K562 (cell line): ENCODE results near the gene MYL3. TPM values are rescaled to one million over a fixed set of nuclear protein-coding genes. Genes with fewer than 3 reads are reported as not detected.

Experiments
- ATAC-seq: fragments of 200-7000 bp; cut with Tn5 transposase; 3 replicates; pipeline ENCODE4 v1.9.1; 2020; ENCODE audit warnings: moderate library complexity
- BruUV-seq: library from RNA; stranded (reverse); fragments of 400-500 nt; replicated peaks from 2 replicates; lab custom pipeline; 2021; lab: Mats Ljungman, UMichigan
- CTCF ChIA-PET: fragments of 300-600 bp; formaldehyde crosslinking; extraction: SDS; loops from one replicate; lab custom pipeline; 2021; ENCODE audit warnings: low intra/inter-chr PET ratio; lab: Yijun Ruan, JAX
- POLR2A ChIA-PET: fragments of 300-600, 350-650 bp; sonication (Branson Sonifier 250); formaldehyde crosslinking; extraction: SDS; loops from one replicate; lab custom pipeline; 2021; ENCODE audit warnings: antibody characterized with exemption, inconsistent platforms; lab: Yijun Ruan, JAX
- DNase-seq, 4 experiments: peaks; one replicate each; pipeline versions ENCODE4 v3.0.0 to v3.0.0-alpha.2; 2011 to 2018; ENCODE audit warnings: low spot score in 3 of 4, mixed read lengths in 3 of 4; ENCODE audit errors: extremely low read depth in 1 of 4
- FAIRE-seq: peaks from 2 replicates; lab custom pipeline; 2011; peaks lifted over from hg19 to GRCh38; lab: Jason Lieb, UNC
- H2AFZ ChIP-seq: 2 replicates; pipeline ENCODE4 v1.6.0; 2011; ENCODE audit warnings: low read depth, low read length, control low read depth, inconsistent platforms
- H3K27ac ChIP-seq: fragments of 200-600 bp; 3 replicates; pipeline ENCODE4 v1.8.0; 2011; ENCODE audit warnings: low read depth, mild to moderate bottlenecking, control low read depth, inconsistent platforms, low read length, moderate library complexity, mixed read lengths; ENCODE audit errors: extremely low read depth
- H3K27me3 ChIP-seq, 2 experiments: fragments of 300-600 bp in 1 of 2; 2 replicates in 1 of 2; 3 replicates in 1 of 2; pipeline versions ENCODE4 v1.6.0 to v1.8.0; 2011; ENCODE audit warnings: inconsistent platforms in 2 of 2, low read length in 2 of 2, mild to moderate bottlenecking in 1 of 2, mixed read lengths in 1 of 2, moderate library complexity in 1 of 2; ENCODE audit not compliant: control insufficient read depth in 2 of 2, insufficient read depth in 2 of 2
- H3K36me3 ChIP-seq: fragments of 300-600 bp; 3 replicates; pipeline ENCODE4 v1.8.0; 2011; ENCODE audit warnings: mild to moderate bottlenecking, low read length, inconsistent platforms; ENCODE audit not compliant: control insufficient read depth, insufficient read depth
- H3K4me1 ChIP-seq, 2 experiments: fragments of 200-600 bp in 1 of 2; replicated peaks in 1 of 2; 2 replicates in 1 of 2; 3 replicates in 1 of 2; pipeline versions ENCODE4 v1.5.1 to v1.8.0; 2011; ENCODE audit warnings: inconsistent platforms in 2 of 2, low read length in 2 of 2, mild to moderate bottlenecking in 1 of 2, mixed read lengths in 1 of 2, moderate library complexity in 1 of 2; ENCODE audit not compliant: control insufficient read depth in 2 of 2, insufficient read depth in 2 of 2
- H3K4me2 ChIP-seq: 2 replicates; pipeline ENCODE4 v1.6.1; 2011; ENCODE audit warnings: low read length, control low read depth, inconsistent platforms, mixed read lengths; ENCODE audit not compliant: insufficient read depth
- H3K4me3 ChIP-seq: fragments of 200-600 bp; sonication (generic), shearing (Covaris generic); 2 replicates; pipeline ENCODE4 v1.5.1; 2016; ENCODE audit warnings: control low read depth, inconsistent platforms
- H3K79me2 ChIP-seq: fragments of 200-600 bp; 3 replicates; pipeline ENCODE4 v1.8.0; 2011; ENCODE audit warnings: low read length, inconsistent platforms; ENCODE audit not compliant: control insufficient read depth, insufficient read depth
- H3K9ac ChIP-seq, 2 experiments: 2 replicates each; pipeline versions ENCODE4 v1.6.0 to v1.6.1; 2011; ENCODE audit warnings: low read depth in 2 of 2, low read length in 2 of 2, control low read depth in 1 of 2, inconsistent platforms in 1 of 2, mild to moderate bottlenecking in 1 of 2, mixed read lengths in 1 of 2; ENCODE audit not compliant: insufficient read depth in 1 of 2
- H3K9me1 ChIP-seq: one replicate; pipeline ENCODE4 v1.6.0; 2011; ENCODE audit warnings: inconsistent platforms, mild to moderate bottlenecking, low read length, moderate library complexity; ENCODE audit not compliant: control insufficient read depth, insufficient read depth
- H3K9me3 ChIP-seq: replicated peaks from 2 replicates; pipeline ENCODE4 v1.5.1; 2011; ENCODE audit warnings: low read depth, low read length, inconsistent platforms; ENCODE audit not compliant: control insufficient read depth, insufficient read depth
- H4K20me1 ChIP-seq: replicated peaks from 2 replicates; pipeline ENCODE4 v1.6.1; 2011; ENCODE audit warnings: low read length, inconsistent platforms, mixed read lengths; ENCODE audit not compliant: control insufficient read depth, insufficient read depth
- BCLAF1 ChIP-seq, 2 experiments: fragments of 450-650 bp in 1 of 2; IDR thresholded peaks; 2 replicates each; pipeline ENCODE4 v1.6.1; 2011 to 2017; ENCODE audit warnings: low read depth in 2 of 2, antibody characterized with exemption in 1 of 2, borderline replicate concordance in 1 of 2, low read length in 1 of 2, mild to moderate bottlenecking in 1 of 2, mixed read lengths in 1 of 2; ENCODE audit not compliant: control insufficient read depth in 1 of 2
- CBFA2T2 ChIP-seq: fragments of 450-650 bp; conservative IDR thresholded peaks from 2 replicates; pipeline ENCODE4 v1.6.1; 2017; ENCODE audit warnings: mild to moderate bottlenecking
- JUND ChIP-seq, 2 experiments: IDR thresholded peaks; 2 replicates in 1 of 2; 3 replicates in 1 of 2; pipeline ENCODE4 v1.6.1; 2011; ENCODE audit warnings: borderline replicate concordance in 2 of 2, low read depth in 2 of 2, low read length in 2 of 2, improper control_type of control experiment in 1 of 2, missing biosample characterization in 1 of 2, missing genetic modification characterization in 1 of 2, missing genetic modification reagents in 1 of 2
- KDM1A ChIP-seq, 2 experiments: fragments of 450-650 bp; IDR thresholded peaks; 2 replicates each; pipeline ENCODE4 v1.6.1; 2016; ENCODE audit warnings: mild to moderate bottlenecking in 2 of 2
- MEIS2 ChIP-seq: fragments of 450-650 bp; IDR thresholded peaks from 2 replicates; pipeline ENCODE4 v1.6.1; 2014; ENCODE audit warnings: mild to moderate bottlenecking; ENCODE audit not compliant: partially characterized antibody
- MXI1 ChIP-seq: IDR thresholded peaks from 2 replicates; pipeline ENCODE4 v1.6.1; 2011; ENCODE audit warnings: low read depth, mild to moderate bottlenecking, improper control_type of control experiment, low read length
- NEUROD1 ChIP-seq: fragments of 150-350 bp; IDR thresholded peaks from 2 replicates; pipeline ENCODE4 v1.6.1; 2014; ENCODE audit warnings: borderline replicate concordance, low read length, low read depth; ENCODE audit not compliant: partially characterized antibody
- RAD51 ChIP-seq: fragments of 450-650 bp; IDR thresholded peaks from 2 replicates; pipeline ENCODE4 v1.7.1; 2016; ENCODE audit warnings: low read depth, mild to moderate bottlenecking, borderline replicate concordance
- SNIP1 ChIP-seq: fragments of 450-650 bp; IDR thresholded peaks from 2 replicates; pipeline ENCODE4 v1.7.1; 2017; ENCODE audit warnings: low read depth, mild to moderate bottlenecking
- SRF ChIP-seq, 2 experiments: fragments of 250-450, 450-650 bp in 1 of 2; sonication (Bioruptor Pico) in 1 of 2; sonication (generic) in 1 of 2; formaldehyde crosslinking; IDR thresholded peaks; 2 replicates each; pipeline versions ENCODE4 v1.5.0 to v1.5.1; 2020 to 2022; ENCODE audit warnings: mild to moderate bottlenecking in 1 of 2, missing genetic modification reagents in 1 of 2
- ZFP30 ChIP-seq: fragments of 250-450 bp; sonication (Bioruptor Pico); IDR thresholded peaks from 2 replicates; pipeline ENCODE4 v1.8.0; 2022; ENCODE audit warnings: moderate library complexity, mild to moderate bottlenecking, inconsistent platforms, borderline replicate concordance
- ZZZ3 ChIP-seq: fragments of 450-650 bp; IDR thresholded peaks from 2 replicates; pipeline ENCODE4 v1.6.1; 2016; ENCODE audit warnings: antibody characterized with exemption, mild to moderate bottlenecking, moderate library complexity
- WGBS: fragments of 100-300 bp; shearing (Covaris generic); methylation state at CpG from one replicate; pipeline ENCODE4 v1.1.6; 2016; ENCODE audit warnings: low coverage, mixed read lengths; ENCODE audit not compliant: insufficient coverage; ENCODE audit errors: missing lambda C conversion rate; 5-methylcytosine and 5-hydroxymethylcytosine counted together
- in situ Hi-C: fragments of 300-500 bp; cut with MboI; formaldehyde crosslinking; loops from 4 replicates; pipeline ENCODE4 v1.15.0; 2018; ENCODE audit warnings: inconsistent platforms, mixed read lengths
- intact Hi-C: fragments of 100-400 bp; cut with micrococcal nuclease; formaldehyde crosslinking; loops from 2 replicates; pipeline ENCODE4 v1.14.2; 2022
- polyA plus RNA-seq, 8 experiments: library from polyadenylated mRNA; depleted of rRNA in 4 of 8; stranded (reverse) in 5 of 8; unstranded in 3 of 8; fragments of >200 nt; fragmentation: Nextera tagmentation in 2 of 8; fragmentation: Illumina TruSeq in 1 of 8; extraction: Ambion mirVana in 2 of 8; extraction: Trizol in 1 of 8; gene quantifications; 2 replicates each; pipeline versions ENCODE4 v1.2.1 to v1.2.3, GENCODE V29; 2011 to 2014; ENCODE audit warnings: inconsistent platforms in 1 of 8, missing spikeins in 1 of 8
- total RNA-seq, 7 experiments: library from RNA; depleted of rRNA in 6 of 7; stranded (reverse); fragments of >200 nt in 6 of 7; fragmentation: Illumina TruSeq in 2 of 7; extraction: Trizol in 2 of 7; gene quantifications; 2 replicates each; pipeline versions ENCODE4 v1.2.1 to v1.2.3, GENCODE V29; 2011 to 2021; ENCODE audit warnings: low replicate concordance in 1 of 7

MYL3 gene
- total and polyA plus RNA-seq, 9 of the 15 experiments (the other 6 are each of a cell fraction or from before 2014, with no cell fraction given): 0.14 to 0.45 TPM; not detected in 7

- ChIA-PET CTCF (no interaction called here), POLR2A (interaction anchor here (1.4 kb wide), 1 partner anchor 152 kb away, joined by 5 read pairs; no protein-coding TSS in a partner anchor)
- no peaks in the 10 kb centered on the region for H3K36me3 ChIP-seq
- peaks cover 29 to 33% of the 10 kb centered on the region in 2 experiments for H3K27me3 ChIP-seq
- peaks cover 0 to 11% of the 10 kb centered on the region in 2 experiments; a peak in 2 of 5 replicates for H3K4me1 ChIP-seq
- in situ Hi-C loops (no loop called here), intact Hi-C loops (no loop called here)
- H3K9ac ChIP-seq: no peak overlapping the region
- H4K20me1 ChIP-seq: no peaks in the 10 kb centered on the region
- H3K27ac ChIP-seq: no peak overlapping the region
- no peak overlapping the region for H2AFZ ChIP-seq
- no peaks in the 10 kb centered on the region for H3K9me3 ChIP-seq
- H3K79me2 ChIP-seq: no peaks in the 10 kb centered on the region
- 6% methylated on average over 4 of the region's 4 CpGs for WGBS
- H3K9me1 ChIP-seq: no peaks in the 10 kb centered on the region
- BruUV-seq: no TSS peak
- H3K4me3 ChIP-seq: no peak overlapping the region
- TF ChIP-seq NEUROD1 (no peak), SRF (CRISPR knock-in tag; IDR thresholded peaks at IDR 0.05) (0 out of 4 replicates have a peak, but pooled peaks of 1 of the 2 experiments have one; percentile 16)
- ATAC-seq (no peak), DNase-seq (no peak), FAIRE-seq (no peak)
- H3K4me2 ChIP-seq: no peak overlapping the region
Measured at GRCh38 chr3:46835491-46835890, 27.8 kb downstream of the MYL3 start.

GRCh38 chr3:46835054-46835453 lies 28.2 kb downstream of the MYL3 start:
- peaks cover 29 to 36% of the 10 kb centered on the region in 2 experiments for H3K27me3 ChIP-seq
- H3K9me1 ChIP-seq: no peaks in the 10 kb centered on the region
- no peaks in the 10 kb centered on the region for H3K79me2 ChIP-seq
- no peak overlapping the region for H3K27ac ChIP-seq
- no peak for FAIRE-seq
- POLR2A ChIA-PET: interaction anchor here (1.4 kb wide), 1 partner anchor 152 kb away, joined by 5 read pairs; no protein-coding TSS in a partner anchor
- no peak overlapping the region for H3K9ac ChIP-seq
- no TSS peak for BruUV-seq
- H2AFZ ChIP-seq: no peak overlapping the region
- H3K4me3 ChIP-seq: no peak overlapping the region
- intact Hi-C loops: no loop called here
- CTCF ChIA-PET: no interaction called here
- no peaks in the 10 kb centered on the region for H3K9me3 ChIP-seq
- H3K4me1 ChIP-seq: peaks cover 0 to 11% of the 10 kb centered on the region in 2 experiments; a peak in 2 of 5 replicates
- H3K36me3 ChIP-seq: no peaks in the 10 kb centered on the region
- DNase-seq: no peak
- peak; percentile 64 for ATAC-seq
- no peak overlapping the region for H3K4me2 ChIP-seq
- WGBS: 11% methylated on average over 12 of the region's 12 CpGs
- in situ Hi-C loops: no loop called here
- H4K20me1 ChIP-seq: no peaks in the 10 kb centered on the region
- TF ChIP-seq CBFA2T2 (no peak; the same call in 1 of the 2 replicates), MXI1 (no peak), RAD51 (peak; percentile 82), ZZZ3 (no peak), ZFP30 (no peak), MEIS2 (peak; percentile 77), SNIP1 (no peak), BCLAF1 (IDR thresholded peaks at IDR 0.05; ENCODE audit: borderline replicate concordance in 1 of 2, control insufficient read depth in 1 of 2, low read depth in 2 of 2, low read length in 1 of 2) (no peak), KDM1A (IDR thresholded peaks at IDR 0.05) (no peak), JUND (IDR thresholded peaks at IDR 0.05; ENCODE audit: borderline replicate concordance, low read depth, low read length) (peak; percentile 90), JUND (tag; IDR thresholded peaks at IDR 0.05; ENCODE audit: borderline replicate concordance, low read depth, low read length) (peak; percentile 92; the same call in 2 of the 3 replicates)
